IMR-90 (cell line): ENCODE data around the gene PPP1R1C. TPM values are rescaled to one million over a fixed set of nuclear protein-coding genes. Genes with fewer than 3 reads are reported as not detected.

ENCODE experiments used
- ATAC-seq: fragments of 200-7000 bp; cut with Tn5 transposase; 2 replicates; pipeline ENCODE4 v1.9.1; 2020; ENCODE audit warnings: low read depth, mild to moderate bottlenecking, moderate library complexity
- BruUV-seq: library from RNA; stranded (reverse); fragments of 400-500 nt; replicated peaks from 2 replicates; lab custom pipeline; 2021; lab: Mats Ljungman, UMichigan
- CTCF ChIA-PET: fragments of 300-600 bp; formaldehyde crosslinking; extraction: SDS; loops from one replicate; lab custom pipeline; 2021; ENCODE audit warnings: antibody characterized with exemption; lab: Yijun Ruan, JAX
- POLR2A ChIA-PET: fragments of 300-600 bp; sonication (Branson Sonifier 250); formaldehyde crosslinking; loops from one replicate; lab custom pipeline; 2022; ENCODE audit warnings: antibody characterized with exemption; ENCODE audit not compliant: unreplicated experiment; lab: Charles Lee
- DNase-seq: peaks from one replicate; pipeline ENCODE4 v3.0.0; 2013
- H2AFZ ChIP-seq: replicated peaks from 2 replicates; pipeline ENCODE3; 2013; ENCODE audit warnings: low read length, mild to moderate bottlenecking; ENCODE audit not compliant: poor library complexity
- H2AK5ac ChIP-seq: 2 replicates; pipeline ENCODE4 v1.6.1; 2013; ENCODE audit warnings: low read depth, low read length, inconsistent platforms
- H2AK9ac ChIP-seq: replicated peaks from 2 replicates; pipeline ENCODE3; 2013; ENCODE audit warnings: mild to moderate bottlenecking, low read depth, low read length, moderate library complexity; ENCODE audit not compliant: poor library complexity
- H2BK120ac ChIP-seq: 2 replicates; pipeline ENCODE4 v1.6.1; 2013; ENCODE audit warnings: low read depth, low read length, inconsistent platforms
- H2BK15ac ChIP-seq: 3 replicates; pipeline ENCODE4 v1.6.1; 2013; ENCODE audit warnings: low read depth, low read length, inconsistent platforms
- H2BK20ac ChIP-seq: 2 replicates; pipeline ENCODE4 v1.6.1; 2013; ENCODE audit warnings: low read depth, mild to moderate bottlenecking, inconsistent platforms, low read length, moderate library complexity
- H2BK5ac ChIP-seq: 2 replicates; pipeline ENCODE4 v1.6.1; 2013; ENCODE audit warnings: mild to moderate bottlenecking, low read depth, low read length, inconsistent platforms; ENCODE audit not compliant: poor library complexity, severe bottlenecking
- H3K14ac ChIP-seq: replicated peaks from 2 replicates; pipeline ENCODE4 v1.6.1; 2013; ENCODE audit warnings: low read depth, low read length, inconsistent platforms
- H3K18ac ChIP-seq: 2 replicates; pipeline ENCODE4 v1.6.1; 2013; ENCODE audit warnings: low read depth, low read length, control low read depth
- H3K23ac ChIP-seq: 2 replicates; pipeline ENCODE4 v1.6.1; 2013; ENCODE audit warnings: low read depth, low read length, inconsistent platforms
- H3K27ac ChIP-seq: 2 replicates; pipeline ENCODE4 v1.5.1; 2013; ENCODE audit warnings: mild to moderate bottlenecking, control low read depth, low read length; ENCODE audit not compliant: insufficient read depth
- H3K27me3 ChIP-seq: 2 replicates; pipeline ENCODE4 v1.6.1; 2013; ENCODE audit warnings: low read length; ENCODE audit not compliant: control insufficient read depth, insufficient read depth
- H3K36me3 ChIP-seq: 2 replicates; pipeline ENCODE4 v1.6.1; 2013; ENCODE audit warnings: low read length, mixed read lengths; ENCODE audit not compliant: control insufficient read depth, insufficient read depth
- H3K4ac ChIP-seq: 2 replicates; pipeline ENCODE4 v1.6.1; 2013; ENCODE audit warnings: low read depth, low read length, inconsistent platforms
- H3K4me1 ChIP-seq: 2 replicates; pipeline ENCODE4 v1.6.1; 2013; ENCODE audit warnings: low read length, mixed read lengths; ENCODE audit not compliant: control insufficient read depth, insufficient read depth
- H3K4me2 ChIP-seq: 2 replicates; pipeline ENCODE4 v1.6.1; 2013; ENCODE audit warnings: low read depth, mild to moderate bottlenecking, control low read depth, low read length, moderate library complexity
- H3K4me3 ChIP-seq: 2 replicates; pipeline ENCODE4 v1.5.1; 2013; ENCODE audit warnings: low read depth, mild to moderate bottlenecking, control low read depth, low read length, moderate library complexity; ENCODE audit not compliant: insufficient read depth
- H3K56ac ChIP-seq: 2 replicates; pipeline ENCODE4 v1.6.1; 2013; ENCODE audit warnings: low read length, inconsistent platforms; ENCODE audit not compliant: insufficient read depth; ENCODE audit errors: extremely low read depth
- H3K79me1 ChIP-seq, 2 experiments: 2 replicates each; pipeline ENCODE4 v1.6.1; 2013; ENCODE audit warnings: low read length in 2 of 2, inconsistent platforms in 1 of 2, low read depth in 1 of 2
- H3K9ac ChIP-seq: 2 replicates; pipeline ENCODE4 v1.6.1; 2013; ENCODE audit warnings: low read depth, low read length, control low read depth
- H3K9me1 ChIP-seq: 2 replicates; pipeline ENCODE4 v1.6.1; 2013; ENCODE audit warnings: low read length, inconsistent platforms; ENCODE audit not compliant: insufficient read depth
- H3K9me3 ChIP-seq: 2 replicates; pipeline ENCODE4 v1.6.1; 2013; ENCODE audit warnings: low read length; ENCODE audit not compliant: control insufficient read depth, insufficient read depth
- H4K20me1 ChIP-seq: 2 replicates; pipeline ENCODE4 v1.6.1; 2013; ENCODE audit warnings: low read length, inconsistent platforms; ENCODE audit not compliant: insufficient read depth
- H4K5ac ChIP-seq: 2 replicates; pipeline ENCODE4 v1.6.1; 2013; ENCODE audit warnings: mild to moderate bottlenecking, low read depth, low read length, control low read depth
- H4K8ac ChIP-seq, 2 experiments: 2 replicates each; pipeline ENCODE4 v1.6.1; 2013; ENCODE audit warnings: low read depth in 2 of 2, low read length in 2 of 2, control low read depth in 1 of 2, inconsistent platforms in 1 of 2
- H4K91ac ChIP-seq: 2 replicates; pipeline ENCODE4 v1.6.1; 2013; ENCODE audit warnings: low read depth, low read length, inconsistent platforms; ENCODE audit not compliant: insufficient read depth
- FOS ChIP-seq: fragments of 150-350 bp; IDR thresholded peaks from 2 replicates; pipeline ENCODE4 v1.6.1; 2016; ENCODE audit warnings: low read depth, low read length
- WGBS, 2 experiments: methylation state at CpG; one replicate each; pipeline versions ENCODE4 v1.1.5 to v1.1.7; 2013; ENCODE audit warnings: missing lambda C conversion rate in 2 of 2; ENCODE audit not compliant: insufficient read length in 1 of 2; ENCODE audit errors: extremely low coverage in 2 of 2; 5-methylcytosine and 5-hydroxymethylcytosine counted together
- dilution Hi-C: fragments of 300-500 bp; cut with HindIII; formaldehyde crosslinking; loops from one replicate; pipeline ENCODE4 v1.14.3; 2018; ENCODE audit warnings: low sequenced_read_pairs; ENCODE audit not compliant: unreplicated experiment
- in situ Hi-C: fragments of 300-500 bp; cut with MboI; formaldehyde crosslinking; loops from 3 replicates; pipeline ENCODE4 v1.14.3; 2019; ENCODE audit warnings: low sequenced_read_pairs, inconsistent platforms, mixed read lengths
- intact Hi-C: fragments of 100-400 bp; cut with micrococcal nuclease; formaldehyde crosslinking; loops from 2 replicates; pipeline ENCODE4 v1.10.0; 2022
- polyA plus RNA-seq, 3 experiments: library from polyadenylated mRNA; depleted of rRNA; stranded (reverse); fragments of >200 nt; gene quantifications; 2 replicates each; pipeline ENCODE4 v1.2.3, GENCODE V29; 2012; ENCODE audit warnings: low replicate concordance in 1 of 3
- total RNA-seq: library from RNA; depleted of rRNA; stranded (reverse); fragments of >200 nt; gene quantifications from 2 replicates; pipeline ENCODE4 v1.2.3, GENCODE V29; 2012

PPP1R1C gene
- total and polyA plus RNA-seq, 2 of the 4 experiments (the other 2 are of a cell fraction) = 0.10 to 0.36 TPM

- no peaks in the 10 kb centered on the region for H3K79me1 ChIP-seq
- WGBS, 2 experiments = no CpG with 5 or more reads among the region's 2 CpGs
- no peak overlapping the region for H3K4ac ChIP-seq
- no peak overlapping the region for H3K23ac ChIP-seq
- no peaks in the 10 kb centered on the region for H3K4me1 ChIP-seq
- no peak overlapping the region for H2AK5ac ChIP-seq
- no peak overlapping the region for H4K91ac ChIP-seq
- peaks cover 4% of the 10 kb centered on the region for H3K9me3 ChIP-seq
- no peak for TF ChIP-seq FOS
- no peak overlapping the region for H3K14ac ChIP-seq
- H3K18ac ChIP-seq = no peak overlapping the region
- CTCF ChIA-PET = interaction anchor here (0.6 kb wide), 1 partner anchor 1761 kb away, joined by 3 read pairs; no protein-coding TSS in a partner anchor
- H3K56ac ChIP-seq = no peak overlapping the region
- no peak overlapping the region for H3K27ac ChIP-seq
- H3K4me3 ChIP-seq = no peak overlapping the region
- H3K36me3 ChIP-seq = no peaks in the 10 kb centered on the region
- POLR2A ChIA-PET = interaction anchor here (0.5 kb wide), 1 partner anchor 21 kb away, joined by 8 read pairs; no protein-coding TSS in a partner anchor
- no peaks in the 10 kb centered on the region for H3K27me3 ChIP-seq
- intact Hi-C loops (no loop called here), dilution Hi-C loops (no loop called here), in situ Hi-C loops (no loop called here)
- H2AK9ac ChIP-seq = no peak overlapping the region
- no TSS peak for BruUV-seq
- DNase-seq (no peak), ATAC-seq (no peak)
- no peak overlapping the region for H2BK120ac ChIP-seq
- H3K9ac ChIP-seq = no peak overlapping the region
- no peak overlapping the region for H3K4me2 ChIP-seq
- H4K8ac ChIP-seq = no peak overlapping the region
- H2AFZ ChIP-seq = no peak overlapping the region
- no peak overlapping the region for H4K5ac ChIP-seq
- H2BK20ac ChIP-seq = no peak overlapping the region
- H2BK15ac ChIP-seq = no peak overlapping the region
- no peaks in the 10 kb centered on the region for H3K9me1 ChIP-seq
- H2BK5ac ChIP-seq = no peak overlapping the region
- no peaks in the 10 kb centered on the region for H4K20me1 ChIP-seq
Observed at GRCh38 chr2:182019731-182020130, 34.1 kb downstream of the PPP1R1C start.
